ENCODE results near the gene GGT6.
"Not testable (repeated sequence)": the region's sequence is repeated elsewhere in the genome, so short reads cannot be mapped to it uniquely, and the experiment has no call there.

GGT6 gene

GRCh38 chr17:4579678-4580077 lies 19.3 kb upstream of the GGT6 start:
- no peak for DNase-seq (ENCODE audit: low spot score)
- TF ChIP-seq CTCF (IDR thresholded peaks at IDR 0.05; ENCODE audit: extremely low read depth, missing control alignments), result no peak

DNA sequence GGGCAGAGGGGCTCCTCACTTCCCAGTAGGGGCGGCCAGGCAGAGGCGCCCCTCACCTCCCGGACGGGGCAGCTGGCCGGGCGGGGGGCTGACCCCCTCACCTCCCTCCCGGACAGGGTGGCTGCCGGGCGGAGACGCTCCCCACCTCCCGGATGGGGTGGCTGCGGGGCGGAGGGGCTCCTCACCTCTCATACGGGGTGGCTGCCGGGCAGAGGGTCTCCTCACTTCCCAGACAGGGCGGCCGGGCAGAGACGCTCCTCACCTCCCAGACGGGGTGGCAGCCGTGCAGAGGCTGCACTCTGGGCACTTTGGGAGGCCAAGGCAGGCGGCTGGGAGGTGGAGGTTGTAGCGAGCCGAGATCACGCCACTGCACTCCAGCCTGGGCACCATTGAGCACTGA lies 18.0 kb upstream of the GGT6 start:
- DNase-seq (ENCODE audit: low spot score), result not testable (repeated sequence)

DNA sequence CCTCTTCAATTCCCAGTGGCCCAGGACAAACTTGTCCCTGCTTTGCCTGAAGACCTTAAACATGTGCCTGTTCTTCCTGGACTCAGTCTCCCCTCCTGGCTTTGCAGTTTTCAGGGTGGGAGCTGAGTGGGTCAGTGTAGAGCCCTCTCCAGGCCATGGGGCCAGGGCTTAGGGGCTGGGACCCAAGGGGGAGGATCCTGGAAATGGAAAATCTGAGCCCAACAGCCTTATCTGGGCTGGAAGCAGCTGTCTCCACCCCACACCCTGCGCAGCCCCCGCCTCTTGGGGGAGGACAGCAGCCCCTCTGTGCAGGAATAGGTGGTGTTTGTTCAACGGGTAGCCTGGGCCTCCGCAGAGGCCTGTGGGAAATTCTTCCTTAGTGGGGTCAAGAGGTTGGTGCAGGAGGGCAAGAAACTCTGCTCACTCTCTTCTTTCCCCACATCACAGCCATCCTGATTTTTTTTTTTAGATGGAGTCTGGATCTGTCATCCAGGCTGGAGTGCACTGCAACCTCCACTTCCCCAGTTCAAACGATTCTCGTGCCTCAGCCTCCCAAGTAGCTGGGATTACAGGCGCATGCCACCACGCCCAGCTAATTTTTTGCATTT lies 17.1 kb upstream of the GGT6 start:
- DNase-seq (ENCODE audit: low spot score), result no peak
- TF ChIP-seq CTCF (IDR thresholded peaks at IDR 0.05; ENCODE audit: extremely low read depth, missing control alignments), result no peak

DNA sequence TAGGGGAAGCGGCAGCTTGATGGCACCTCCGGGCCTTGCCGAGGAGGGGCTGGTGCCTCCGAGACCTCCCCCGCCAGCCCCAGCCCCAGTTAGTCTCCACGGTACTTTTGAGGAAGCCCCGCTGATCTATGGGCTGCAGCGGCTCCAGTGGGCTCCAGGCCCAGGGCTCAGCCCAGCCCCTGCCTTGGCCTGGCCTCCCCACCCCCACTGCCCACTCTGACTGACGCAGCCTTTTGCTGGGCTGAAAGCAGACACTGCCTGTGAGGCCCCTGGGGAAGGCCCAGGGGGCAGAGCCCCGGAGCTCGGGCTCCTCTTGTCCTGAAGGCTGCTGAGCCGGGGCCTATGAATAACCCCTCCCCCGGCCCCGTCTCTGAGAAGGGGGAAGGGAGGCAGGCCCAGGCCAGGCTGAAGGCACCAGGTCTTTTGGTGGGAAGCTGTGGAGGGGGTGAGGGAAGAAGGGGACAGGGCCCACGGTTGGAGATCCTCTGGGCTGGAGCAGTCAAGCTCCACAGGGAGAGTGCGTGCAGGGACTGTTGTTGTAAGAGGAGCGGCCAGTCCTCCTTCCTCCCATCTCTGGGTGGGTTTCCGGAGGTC lies 16.4 kb upstream of the GGT6 start:
- DNase-seq (ENCODE audit: low spot score), result no peak
- TF ChIP-seq CTCF (IDR thresholded peaks at IDR 0.05; ENCODE audit: extremely low read depth, missing control alignments), result no peak

DNA sequence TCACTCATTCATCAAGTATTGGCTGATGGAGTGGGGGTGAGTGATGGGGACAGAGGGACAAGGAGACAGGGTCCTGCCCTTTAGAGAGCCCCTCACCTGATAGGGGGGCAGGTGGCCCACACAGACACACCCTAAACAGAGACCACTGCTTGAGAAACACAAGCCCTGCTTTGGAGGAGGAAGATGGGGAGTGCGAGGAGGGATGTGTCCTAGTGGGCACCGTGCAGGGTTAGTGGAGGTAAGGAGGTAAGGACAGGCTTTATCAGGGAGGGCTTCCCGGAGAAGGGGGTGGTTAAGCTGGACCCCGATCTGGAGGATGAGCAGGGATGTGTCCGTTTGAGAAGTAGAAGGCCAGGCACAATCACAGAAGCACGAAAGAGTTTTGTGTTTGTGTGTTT lies 15.8 kb upstream of the GGT6 start:
- no peak for TF ChIP-seq CTCF (IDR thresholded peaks at IDR 0.05; ENCODE audit: extremely low read depth, missing control alignments)
- no peak for DNase-seq (ENCODE audit: low spot score)

- DNase-seq (ENCODE audit: low spot score), result no peak
- no peak for TF ChIP-seq CTCF (IDR thresholded peaks at IDR 0.05; ENCODE audit: extremely low read depth, missing control alignments)
These were observed 14.2 kb upstream of the GGT6 start for GRCh38 chr17:4574448-4575045.

- no peak for TF ChIP-seq CTCF (IDR thresholded peaks at IDR 0.05; ENCODE audit: extremely low read depth, missing control alignments)
- peak; percentile 73 for DNase-seq (ENCODE audit: low spot score)
These were observed 13.3 kb upstream of the GGT6 start for GRCh38 chr17:4573669-4574068.

DNA sequence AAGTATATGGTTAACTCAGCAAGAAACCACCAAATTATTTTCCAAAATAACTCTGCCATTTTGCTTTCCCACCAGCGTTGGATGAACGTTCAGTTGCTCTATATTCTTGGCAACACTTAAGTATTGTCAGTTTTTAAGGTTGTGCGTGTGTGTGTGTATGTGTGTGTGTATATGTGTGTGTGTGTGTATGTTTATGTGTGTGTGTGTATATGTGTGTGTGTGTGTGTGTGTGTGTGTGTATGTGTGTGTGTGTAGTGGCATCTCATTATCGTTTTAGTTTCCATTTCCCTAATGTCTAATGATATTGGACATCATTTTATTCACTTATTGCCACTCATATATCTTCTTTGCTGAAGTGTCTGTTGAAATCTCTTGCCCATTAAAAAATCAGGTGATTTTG lies 12.7 kb upstream of the GGT6 start:
- no peak for DNase-seq (ENCODE audit: low spot score)
- TF ChIP-seq CTCF (IDR thresholded peaks at IDR 0.05; ENCODE audit: extremely low read depth, missing control alignments), result no peak

Data from GM20000 (cell line).